ENCODE data around the gene CRIP1. TPM values are rescaled to one million over a fixed set of nuclear protein-coding genes. Genes with fewer than 3 reads are reported as not detected.

Gene CRIP1
- polyA plus RNA-seq, 3 donors: 688 to 2,084 (median 1,032) TPM

- no peak overlapping the region for H3K4me2 ChIP-seq (replicated peaks; ENCODE audit: extremely low read depth, low read length, poor library complexity, severe bottlenecking)
- H4K20me1 ChIP-seq (ENCODE audit: insufficient read depth, low read length): no peaks in the 10 kb centered on the region
- no peak overlapping the region for H3K9ac ChIP-seq (ENCODE audit: insufficient read depth, low read length, poor library complexity, severe bottlenecking)
- Mint-ChIP-seq H3K9me3 (peaks cover 0 to 8% (median 0%) of the 10 kb centered on the region in 7 donors), H3K4me1 (peaks cover 15% of the 10 kb centered on the region), H3K4me3 (no peak overlapping the region), H3K27me3 (ENCODE audit: low read depth in 3 of 3) (peaks cover 21 to 47% (median 42%) of the 10 kb centered on the region in 3 donors), H3K36me3 (no peaks in the 10 kb centered on the region), H3K27ac (no peak overlapping the region)
- 95% methylated on average over 9 of the region's 9 CpGs for WGBS (ENCODE audit: insufficient coverage)
- no peak for DNase-seq
- peaks cover 6 to 20% of the 10 kb centered on the region in 2 donors for H3K27me3 ChIP-seq (ENCODE audit: control insufficient read depth in 2 of 2, insufficient read depth in 2 of 2, low read length in 2 of 2)
- no peaks in the 10 kb centered on the region for H3K79me2 ChIP-seq (ENCODE audit: insufficient read depth, low read length)
- TF ChIP-seq CTCF (IDR thresholded peaks at IDR 0.05): no peak
- H3K4me1 ChIP-seq (ENCODE audit: control insufficient read depth in 1 of 2, insufficient read depth in 2 of 2, low read length in 2 of 2): peaks cover 15 to 17% of the 10 kb centered on the region in 2 donors
- H3K4me3 ChIP-seq (replicated peaks in 1 of 3; ENCODE audit: low read depth in 2 of 3, low read length in 3 of 3): no peak overlapping the region
- H3K36me3 ChIP-seq (replicated peaks in 1 of 2; ENCODE audit: control insufficient read depth in 1 of 2, insufficient read depth in 2 of 2, low read length in 2 of 2): no peaks in the 10 kb centered on the region
- H3K9me3 ChIP-seq (replicated peaks in 1 of 2; ENCODE audit: control insufficient read depth in 1 of 2, insufficient read depth in 1 of 2, low read length in 2 of 2): peaks cover 0 to 6% of the 10 kb centered on the region in 2 donors
- no peak overlapping the region for H2AFZ ChIP-seq (ENCODE audit: insufficient read depth, low read depth, low read length, poor library complexity, severe bottlenecking)
- H3K27ac ChIP-seq (ENCODE audit: low read depth in 1 of 2, low read length in 2 of 2): no peak overlapping the region
- intact Hi-C loops (cut with micrococcal nuclease): no loop called here
These were observed 46.7 kb downstream of the CRIP1 start for GRCh38 chr14:105533391-105533790.

GRCh38 chr14:105533811-105534498 is 47.3 kb downstream of the CRIP1 start:
- peaks cover 0 to 5% (median 0%) of the 10 kb centered on the region in 7 donors for H3K9me3 Mint-ChIP-seq
- Histone ChIP-seq H3K27me3 (ENCODE audit: control insufficient read depth in 2 of 2, insufficient read depth in 2 of 2, low read length in 2 of 2) (peaks cover 4 to 17% of the 10 kb centered on the region in 2 donors), H3K36me3 (replicated peaks in 1 of 2; ENCODE audit: control insufficient read depth in 1 of 2, insufficient read depth in 2 of 2, low read length in 2 of 2) (no peaks in the 10 kb centered on the region), H3K27ac (ENCODE audit: low read depth in 1 of 2, low read length in 2 of 2) (no peak overlapping the region), H3K4me2 (replicated peaks; ENCODE audit: extremely low read depth, low read length, poor library complexity, severe bottlenecking) (no peak overlapping the region), H3K4me3 (replicated peaks in 1 of 3; ENCODE audit: low read depth in 2 of 3, low read length in 3 of 3) (no peak overlapping the region), H2AFZ (ENCODE audit: insufficient read depth, low read depth, low read length, poor library complexity, severe bottlenecking) (no peak overlapping the region), H3K9ac (ENCODE audit: insufficient read depth, low read length, poor library complexity, severe bottlenecking) (no peak overlapping the region), H4K20me1 (ENCODE audit: insufficient read depth, low read length) (no peaks in the 10 kb centered on the region), H3K79me2 (ENCODE audit: insufficient read depth, low read length) (no peaks in the 10 kb centered on the region), H3K4me1 (ENCODE audit: control insufficient read depth in 1 of 2, insufficient read depth in 2 of 2, low read length in 2 of 2) (peaks cover 12% of the 10 kb centered on the region in 2 donors), H3K9me3 (replicated peaks in 1 of 2; ENCODE audit: control insufficient read depth in 1 of 2, insufficient read depth in 1 of 2, low read length in 2 of 2) (peaks cover 0 to 4% of the 10 kb centered on the region in 2 donors)
- H3K27me3 Mint-ChIP-seq (ENCODE audit: low read depth in 3 of 3): peaks cover 19 to 46% (median 40%) of the 10 kb centered on the region in 3 donors
- WGBS (ENCODE audit: insufficient coverage): 86% methylated on average over 13 of the region's 21 CpGs
- no peak for TF ChIP-seq CTCF (IDR thresholded peaks at IDR 0.05)
- no peak overlapping the region for H3K4me3 Mint-ChIP-seq
- peaks cover 13% of the 10 kb centered on the region for H3K4me1 Mint-ChIP-seq
- no peaks in the 10 kb centered on the region for H3K36me3 Mint-ChIP-seq
- no peak overlapping the region for H3K27ac Mint-ChIP-seq
- no peak for DNase-seq
- intact Hi-C loops (cut with micrococcal nuclease): no loop called here

Data from CD14-positive monocyte (primary cell).